ENCODE results near the gene NHS. TPM values are rescaled to one million over a fixed set of nuclear protein-coding genes. Genes with fewer than 3 reads are reported as not detected.

NHS gene
- total RNA-seq, 1 donor from 2014 or later: 6.6 TPM

DNA sequence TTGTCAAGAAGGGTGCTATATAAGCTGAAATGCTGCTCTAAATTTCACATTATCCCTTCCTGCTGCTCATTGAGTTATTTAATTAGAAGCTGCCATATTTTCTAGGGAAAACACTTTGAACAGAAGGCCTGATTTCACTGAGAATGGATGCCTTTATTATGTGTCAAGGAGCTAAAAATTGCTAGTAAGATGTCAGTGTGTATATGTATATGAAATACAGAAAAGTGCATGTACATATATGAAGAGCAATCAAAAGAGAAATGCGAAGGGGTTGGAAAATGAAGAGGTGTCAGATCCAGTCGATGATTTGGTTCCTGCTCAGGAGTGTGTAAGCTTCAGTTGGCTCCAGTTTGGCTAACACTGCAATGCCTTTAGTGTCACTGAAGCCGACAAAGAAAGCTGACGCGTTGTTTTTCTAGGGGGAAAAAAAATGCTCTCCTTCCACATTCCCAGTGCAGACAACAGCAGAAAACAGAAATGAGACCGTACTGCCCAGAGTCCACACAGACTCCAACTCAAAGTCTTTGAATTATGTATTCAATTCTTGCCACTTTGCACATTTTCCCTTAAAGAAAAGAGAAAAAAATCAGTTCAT lies 154.2 kb downstream of the NHS start:
- H3K4me2 ChIP-seq (ENCODE audit: low read length): peak overlapping the region; percentile 64
- Mint-ChIP-seq H3K27ac (ENCODE audit: unreplicated experiment) (no peak overlapping the region), H3K36me3 (ENCODE audit: low read depth, unreplicated experiment) (peaks cover 4% of the 10 kb centered on the region), H3K4me3 (ENCODE audit: unreplicated experiment) (no peak overlapping the region), H3K27me3 (ENCODE audit: low read depth, unreplicated experiment) (no peaks in the 10 kb centered on the region), H3K9me3 (ENCODE audit: unreplicated experiment) (no peaks in the 10 kb centered on the region), H3K4me1 (ENCODE audit: low read depth, unreplicated experiment) (peaks cover 30% of the 10 kb centered on the region)
- H3K4me1 ChIP-seq (ENCODE audit: insufficient read depth, low read length): peaks cover 21% of the 10 kb centered on the region
- H3K27me3 ChIP-seq (ENCODE audit: insufficient read depth, low read length): no peaks in the 10 kb centered on the region
- no peaks in the 10 kb centered on the region for H3K36me3 ChIP-seq (ENCODE audit: insufficient read depth, low read length)
- H3K9me3 ChIP-seq (ENCODE audit: insufficient read depth, low read depth, low read length): no peaks in the 10 kb centered on the region
- TF ChIP-seq EZH2 (IDR thresholded peaks at IDR 0.05; ENCODE audit: insufficient read depth, low read length): no peak
- TF ChIP-seq, protein P1, sequence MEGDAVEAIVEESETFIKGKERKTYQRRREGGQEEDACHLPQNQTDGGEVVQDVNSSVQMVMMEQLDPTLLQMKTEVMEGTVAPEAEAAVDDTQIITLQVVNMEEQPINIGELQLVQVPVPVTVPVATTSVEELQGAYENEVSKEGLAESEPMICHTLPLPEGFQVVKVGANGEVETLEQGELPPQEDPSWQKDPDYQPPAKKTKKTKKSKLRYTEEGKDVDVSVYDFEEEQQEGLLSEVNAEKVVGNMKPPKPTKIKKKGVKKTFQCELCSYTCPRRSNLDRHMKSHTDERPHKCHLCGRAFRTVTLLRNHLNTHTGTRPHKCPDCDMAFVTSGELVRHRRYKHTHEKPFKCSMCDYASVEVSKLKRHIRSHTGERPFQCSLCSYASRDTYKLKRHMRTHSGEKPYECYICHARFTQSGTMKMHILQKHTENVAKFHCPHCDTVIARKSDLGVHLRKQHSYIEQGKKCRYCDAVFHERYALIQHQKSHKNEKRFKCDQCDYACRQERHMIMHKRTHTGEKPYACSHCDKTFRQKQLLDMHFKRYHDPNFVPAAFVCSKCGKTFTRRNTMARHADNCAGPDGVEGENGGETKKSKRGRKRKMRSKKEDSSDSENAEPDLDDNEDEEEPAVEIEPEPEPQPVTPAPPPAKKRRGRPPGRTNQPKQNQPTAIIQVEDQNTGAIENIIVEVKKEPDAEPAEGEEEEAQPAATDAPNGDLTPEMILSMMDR (IDR thresholded peaks at IDR 0.05; ENCODE audit: insufficient read depth, low read depth, low read length): no peak
- DNase-seq (ENCODE audit: low read depth): no peak
- peak; percentile 89 for FAIRE-seq
- peak overlapping the region; percentile 27 for H3K9ac ChIP-seq (ENCODE audit: low read length)
- peak overlapping the region; percentile 5 for H3K4me3 ChIP-seq (ENCODE audit: insufficient read depth, low read depth, low read length)
- no peaks in the 10 kb centered on the region for H4K20me1 ChIP-seq (ENCODE audit: insufficient read depth, low read length)
- H3K79me2 ChIP-seq (ENCODE audit: insufficient read depth, low read length): peaks cover 25% of the 10 kb centered on the region
- no peak overlapping the region for H2AFZ ChIP-seq (ENCODE audit: low read depth, low read length)
- no peak overlapping the region for H3K27ac ChIP-seq (ENCODE audit: low read depth, low read length)

GRCh38 chrX:17531500-17531899 lies 156.5 kb downstream of the NHS start:
- Mint-ChIP-seq H3K27ac (ENCODE audit: unreplicated experiment) (peak overlapping the region; percentile 41), H3K4me1 (ENCODE audit: low read depth, unreplicated experiment) (peaks cover 18% of the 10 kb centered on the region)
- TF ChIP-seq, protein P1 (IDR thresholded peaks at IDR 0.05; ENCODE audit: insufficient read depth, low read depth, low read length): no peak
- no peak for TF ChIP-seq EZH2 (IDR thresholded peaks at IDR 0.05; ENCODE audit: insufficient read depth, low read length)

GRCh38 chrX:17535229-17535628 lies 160.2 kb downstream of the NHS start:
- Mint-ChIP-seq H3K4me3 (ENCODE audit: unreplicated experiment) (no peak overlapping the region), H3K4me1 (ENCODE audit: low read depth, unreplicated experiment) (peaks cover 12% of the 10 kb centered on the region), H3K36me3 (ENCODE audit: low read depth, unreplicated experiment) (peaks cover 3% of the 10 kb centered on the region), H3K27ac (ENCODE audit: unreplicated experiment) (no peak overlapping the region), H3K9me3 (ENCODE audit: unreplicated experiment) (no peaks in the 10 kb centered on the region), H3K27me3 (ENCODE audit: low read depth, unreplicated experiment) (no peaks in the 10 kb centered on the region)
- no peak for DNase-seq (ENCODE audit: low read depth)
- H3K4me1 ChIP-seq (ENCODE audit: insufficient read depth, low read length): no peaks in the 10 kb centered on the region
- TF ChIP-seq, protein P1 (IDR thresholded peaks at IDR 0.05; ENCODE audit: insufficient read depth, low read depth, low read length): peak; percentile 27
- no peak for TF ChIP-seq EZH2 (IDR thresholded peaks at IDR 0.05; ENCODE audit: insufficient read depth, low read length)
- no peak overlapping the region for H3K4me3 ChIP-seq (ENCODE audit: insufficient read depth, low read depth, low read length)
- no peaks in the 10 kb centered on the region for H3K27me3 ChIP-seq (ENCODE audit: insufficient read depth, low read length)
- H3K4me2 ChIP-seq (ENCODE audit: low read length): no peak overlapping the region
- no peaks in the 10 kb centered on the region for H3K36me3 ChIP-seq (ENCODE audit: insufficient read depth, low read length)
- H3K27ac ChIP-seq (ENCODE audit: low read depth, low read length): no peak overlapping the region
- H2AFZ ChIP-seq (ENCODE audit: low read depth, low read length): no peak overlapping the region
- H3K9ac ChIP-seq (ENCODE audit: low read length): no peak overlapping the region
- FAIRE-seq: peak; percentile 78
- H4K20me1 ChIP-seq (ENCODE audit: insufficient read depth, low read length): no peaks in the 10 kb centered on the region
- no peaks in the 10 kb centered on the region for H3K9me3 ChIP-seq (ENCODE audit: insufficient read depth, low read depth, low read length)
- H3K79me2 ChIP-seq (ENCODE audit: insufficient read depth, low read length): peaks cover 6% of the 10 kb centered on the region

More at GRCh38 chrX:17531500-17531899, 156.5 kb downstream of the NHS start:
- DNase-seq (ENCODE audit: low read depth): no peak
- no peaks in the 10 kb centered on the region for H4K20me1 ChIP-seq (ENCODE audit: insufficient read depth, low read length)
- H3K27ac ChIP-seq (ENCODE audit: low read depth, low read length): no peak overlapping the region
- H2AFZ ChIP-seq (ENCODE audit: low read depth, low read length): no peak overlapping the region
- no peaks in the 10 kb centered on the region for H3K9me3 ChIP-seq (ENCODE audit: insufficient read depth, low read depth, low read length)
- peaks cover 17% of the 10 kb centered on the region for H3K79me2 ChIP-seq (ENCODE audit: insufficient read depth, low read length)
- H3K4me2 ChIP-seq (ENCODE audit: low read length): no peak overlapping the region
- H3K36me3 ChIP-seq (ENCODE audit: insufficient read depth, low read length): no peaks in the 10 kb centered on the region
- H3K4me3 ChIP-seq (ENCODE audit: insufficient read depth, low read depth, low read length): no peak overlapping the region
- no peak overlapping the region for H3K4me3 Mint-ChIP-seq (ENCODE audit: unreplicated experiment)
- peaks cover 15% of the 10 kb centered on the region for H3K4me1 ChIP-seq (ENCODE audit: insufficient read depth, low read length)
- no peaks in the 10 kb centered on the region for H3K9me3 Mint-ChIP-seq (ENCODE audit: unreplicated experiment)
- no peaks in the 10 kb centered on the region for H3K27me3 ChIP-seq (ENCODE audit: insufficient read depth, low read length)
- H3K9ac ChIP-seq (ENCODE audit: low read length): no peak overlapping the region
- H3K36me3 Mint-ChIP-seq (ENCODE audit: low read depth, unreplicated experiment): peaks cover 3% of the 10 kb centered on the region
- H3K27me3 Mint-ChIP-seq (ENCODE audit: low read depth, unreplicated experiment): no peaks in the 10 kb centered on the region
- FAIRE-seq: no peak
